PFSK-1 (cell line): ENCODE data around the gene EHBP1L1.

Source experiments
- POLR2AphosphoS5 ChIP-seq: IDR thresholded peaks from 2 replicates; pipeline ENCODE4 v1.6.1; 2012; ENCODE audit warnings: low read depth, mild to moderate bottlenecking, control low read depth, low read length, moderate library complexity
- REST ChIP-seq, 2 experiments: IDR thresholded peaks; 2 replicates each; pipeline versions ENCODE4 v1.6.1 to v1.8.0; 2011 to 2012; ENCODE audit warnings: low read depth in 2 of 2, low read length in 2 of 2, control low read depth in 1 of 2, inconsistent platforms in 1 of 2, mild to moderate bottlenecking in 1 of 2, moderate library complexity in 1 of 2; ENCODE audit not compliant: insufficient read depth in 1 of 2
- TAF1 ChIP-seq: IDR thresholded peaks from 2 replicates; pipeline ENCODE4 v1.6.1; 2012; ENCODE audit warnings: low read length, control low read depth, borderline replicate concordance; ENCODE audit not compliant: insufficient read depth

- TF ChIP-seq POLR2AphosphoS5 (no peak), REST (IDR thresholded peaks at IDR 0.05; ENCODE audit: insufficient read depth in 1 of 2, low read depth in 2 of 2, low read length in 2 of 2) (no peak), TAF1 (no peak)
Observed at GRCh38 chr11:65617136-65617850, 41.4 kb downstream of the EHBP1L1 start.
